Spinal cord (tissue), 10 donors: ENCODE measurements around the gene PRTN3. TPM values are rescaled to one million over a fixed set of nuclear protein-coding genes. Genes with fewer than 3 reads are reported as not detected.
A peak's percentile ranks its signal among the peaks of the same experiment; 100 is the strongest.

Experiments
- DNase-seq, 6 donors: peaks; one replicate each; pipeline versions ENCODE4 v3.0.0 to v3.0.0-alpha.2; 2013 to 2015; ENCODE audit warnings: low spot score in 6 of 6, low read depth in 4 of 6
- H3K27ac ChIP-seq: one replicate; pipeline ENCODE4 v1.5.1; 2013; ENCODE audit warnings: low read depth, low read length, control low read depth
- H3K27me3 ChIP-seq: one replicate; pipeline ENCODE4 v1.6.1; 2013; ENCODE audit warnings: low read length; ENCODE audit not compliant: control insufficient read depth, insufficient read depth
- H3K36me3 ChIP-seq: one replicate; pipeline ENCODE4 v1.6.1; 2013; ENCODE audit warnings: low read length; ENCODE audit not compliant: control insufficient read depth, insufficient read depth
- H3K4me1 ChIP-seq: one replicate; pipeline ENCODE4 v1.6.1; 2013; ENCODE audit warnings: low read length; ENCODE audit not compliant: control insufficient read depth, insufficient read depth
- H3K4me3 ChIP-seq: one replicate; pipeline ENCODE4 v1.5.1; 2013; ENCODE audit warnings: low read depth, low read length, control low read depth
- H3K9me3 ChIP-seq: one replicate; pipeline ENCODE4 v1.6.1; 2013; ENCODE audit warnings: low read length; ENCODE audit not compliant: control insufficient read depth, insufficient read depth
- WGBS: methylation state at CpG from one replicate; pipeline ENCODE4 v1.1.5; 2013; ENCODE audit warnings: missing lambda C conversion rate; ENCODE audit not compliant: insufficient coverage; 5-methylcytosine and 5-hydroxymethylcytosine counted together
- polyA plus RNA-seq, 2 donors: library from polyadenylated mRNA; unstranded; fragments of 120-200 nt; gene quantifications; one replicate each; pipeline ENCODE4 v1.2.1, GENCODE V29; 2013; ENCODE audit not compliant: insufficient read length in 2 of 2
- total RNA-seq, 2 donors: library from RNA; depleted of rRNA in 1 of 2; stranded (reverse); fragments of 120-200 nt in 1 of 2; fragments of >200 nt in 1 of 2; gene quantifications; one replicate each; pipeline versions ENCODE4 v1.2.3 to v1.2.4, GENCODE V29; 2013 to 2014
- donor health status: healthy.

The PRTN3 gene
- total and polyA plus RNA-seq, 4 donors, result 0.41 to 37.1 (median 2.3) TPM

DNA sequence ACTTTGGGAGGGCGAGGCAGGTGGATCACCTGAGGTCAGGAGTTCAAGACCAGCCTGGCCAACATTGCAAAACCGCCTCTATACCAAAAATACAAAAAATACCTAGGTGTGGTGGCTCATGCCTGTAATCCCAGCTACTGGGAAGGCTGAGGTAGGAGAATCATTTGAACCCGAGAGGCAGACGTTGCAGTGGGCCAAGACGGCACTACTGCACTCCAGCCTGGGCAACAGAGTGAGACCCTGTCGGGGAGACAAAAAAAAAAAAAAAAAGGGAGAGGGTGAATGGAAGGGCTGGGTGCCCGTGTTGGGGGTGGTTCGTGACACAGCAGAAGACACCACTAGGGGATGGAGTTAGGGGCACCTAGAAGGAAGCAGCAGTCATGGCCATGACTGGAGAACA, 29.5 kb downstream of the PRTN3 start:
- H3K27ac ChIP-seq, result no peak overlapping the region
- no peak overlapping the region for H3K4me3 ChIP-seq
- H3K4me1 ChIP-seq, result peaks cover 27% of the 10 kb centered on the region
- H3K36me3 ChIP-seq, result peaks cover 94% of the 10 kb centered on the region
- no peak for DNase-seq
- 87% methylated on average over 4 of the region's 8 CpGs for WGBS
- no peaks in the 10 kb centered on the region for H3K27me3 ChIP-seq
- H3K9me3 ChIP-seq, result no peaks in the 10 kb centered on the region

DNA sequence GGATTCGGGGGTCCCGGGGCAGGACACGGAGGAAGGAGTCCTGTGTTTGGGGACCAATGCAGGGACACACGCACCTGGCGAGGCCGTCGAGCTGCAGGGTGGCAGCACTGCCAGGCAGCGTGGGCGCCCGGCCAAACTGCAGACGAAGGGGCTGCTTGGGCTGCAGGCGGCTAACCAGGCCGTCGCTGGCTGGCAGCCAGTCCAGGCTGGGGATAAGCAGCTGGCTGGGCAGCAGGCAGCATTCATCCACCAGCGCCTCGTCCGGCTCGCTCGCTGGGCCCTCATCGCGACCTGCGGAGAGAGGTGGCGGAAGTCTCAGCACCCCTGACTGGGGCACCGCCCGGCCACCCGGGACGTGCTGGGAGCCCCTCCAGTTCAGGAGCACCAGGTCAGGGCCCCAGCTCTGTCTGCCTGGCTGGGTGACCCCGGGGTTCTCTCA, 30.2 kb downstream of the PRTN3 start:
- Histone ChIP-seq H3K9me3 (no peaks in the 10 kb centered on the region), H3K4me1 (peaks cover 27% of the 10 kb centered on the region), H3K27ac (no peak overlapping the region), H3K27me3 (no peaks in the 10 kb centered on the region), H3K4me3 (no peak overlapping the region), H3K36me3 (peaks cover 94% of the 10 kb centered on the region)
- DNase-seq, result peak in 2 of 6 donors; percentile 86 to 89
- 28% methylated on average over 28 of the region's 28 CpGs for WGBS

DNA sequence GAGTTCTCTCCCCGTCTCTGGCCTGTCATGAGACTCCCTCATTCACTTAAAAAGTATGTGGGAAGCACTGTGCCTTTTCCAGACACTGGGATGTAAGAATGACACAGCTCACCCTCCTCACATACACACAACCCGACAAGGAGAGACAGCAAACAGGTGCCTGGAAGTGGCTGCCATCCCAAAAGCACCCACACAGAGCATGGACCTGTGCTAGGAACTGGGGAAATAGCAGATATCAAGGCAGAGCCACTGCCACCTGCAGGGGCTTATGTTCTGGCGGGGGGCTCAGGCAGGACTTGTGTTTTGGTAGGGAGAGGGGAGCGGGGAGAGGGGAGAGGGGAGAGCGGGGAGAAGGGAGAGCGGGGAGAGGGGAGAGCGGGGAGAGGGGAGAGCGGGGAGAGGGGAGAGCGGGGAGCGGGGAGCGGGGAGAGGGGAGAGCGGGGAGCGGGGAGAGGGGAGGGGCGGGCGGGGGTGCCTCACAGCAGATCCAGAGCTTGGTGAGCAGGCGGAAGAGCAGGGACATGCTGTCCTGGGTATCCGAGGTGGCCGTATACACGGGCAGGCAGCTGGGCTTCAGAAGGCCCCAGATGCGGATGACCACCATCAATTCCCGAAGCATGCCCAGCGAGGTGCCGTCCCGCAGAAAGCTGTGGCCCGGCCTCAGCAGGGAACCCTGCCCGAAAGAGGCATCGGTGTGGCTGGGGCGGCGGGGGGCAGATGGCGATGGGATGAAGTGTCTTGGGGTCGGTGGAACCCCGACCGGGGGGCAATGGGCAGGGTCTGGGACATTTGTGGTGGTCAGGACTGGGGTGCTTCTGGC, 30.9 kb downstream of the PRTN3 start:
- WGBS, result 89% methylated on average over 18 of the region's 33 CpGs
- H3K4me3 ChIP-seq, result no peak overlapping the region
- DNase-seq, result no peak

DNA sequence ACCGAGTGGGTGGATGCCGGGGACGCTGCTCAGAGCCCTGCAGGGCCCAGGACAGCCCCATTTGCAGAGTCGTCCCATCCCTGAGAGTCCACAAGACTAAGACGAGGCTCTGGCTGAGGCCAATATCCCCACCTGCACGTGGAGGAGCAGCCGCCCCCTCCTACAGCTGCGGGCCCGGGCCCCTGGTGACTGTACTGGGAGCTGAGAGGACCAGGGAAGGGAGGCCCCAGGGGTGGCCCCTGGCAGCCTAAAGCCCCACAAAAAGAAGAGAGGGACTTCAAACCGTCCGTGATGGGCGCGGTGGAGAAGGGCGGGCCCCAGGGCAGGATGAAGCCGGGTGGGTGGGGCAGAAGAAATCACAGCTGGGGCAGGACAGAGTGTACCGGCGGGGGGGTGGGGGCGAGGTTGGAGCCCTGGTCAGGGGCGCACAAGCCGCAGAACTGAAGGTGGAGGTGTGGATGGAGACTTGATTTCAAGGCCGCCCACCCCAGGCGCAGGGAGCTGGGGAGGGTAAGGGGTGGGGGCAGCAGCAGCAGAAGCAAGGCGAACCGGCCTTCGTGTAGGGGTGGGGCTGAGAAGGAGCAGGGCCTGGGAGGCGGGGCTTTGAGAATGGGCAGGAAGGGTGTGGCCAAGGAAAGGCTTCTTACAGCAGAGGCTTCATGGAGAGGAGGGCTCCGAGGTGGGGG, 31.6 kb downstream of the PRTN3 start:
- no peak overlapping the region for H3K4me3 ChIP-seq
- no peaks in the 10 kb centered on the region for H3K9me3 ChIP-seq
- H3K27me3 ChIP-seq, result no peaks in the 10 kb centered on the region
- DNase-seq, result peak in 1 of 6 donors; percentile 46
- H3K4me1 ChIP-seq, result peaks cover 20% of the 10 kb centered on the region
- no peak overlapping the region for H3K27ac ChIP-seq
- peaks cover 97% of the 10 kb centered on the region for H3K36me3 ChIP-seq
- 88% methylated on average over 22 of the region's 27 CpGs for WGBS

More for the DNA sequence above, 30.9 kb downstream of the PRTN3 start:
- no peak overlapping the region for H3K27ac ChIP-seq
- H3K4me1 ChIP-seq, result peaks cover 27% of the 10 kb centered on the region
- H3K36me3 ChIP-seq, result peaks cover 97% of the 10 kb centered on the region
- H3K9me3 ChIP-seq, result no peaks in the 10 kb centered on the region
- no peaks in the 10 kb centered on the region for H3K27me3 ChIP-seq

GRCh38 chr19:873084-873483, 32.3 kb downstream of the PRTN3 start:
- Histone ChIP-seq H3K4me1 (peaks cover 15% of the 10 kb centered on the region), H3K9me3 (no peaks in the 10 kb centered on the region), H3K27ac (no peak overlapping the region), H3K4me3 (no peak overlapping the region), H3K36me3 (peaks cover 97% of the 10 kb centered on the region), H3K27me3 (no peaks in the 10 kb centered on the region)
- DNase-seq, result no peak
- WGBS, result 96% methylated on average over 6 of the region's 13 CpGs

GRCh38 chr19:873561-874041, 32.8 kb downstream of the PRTN3 start:
- Histone ChIP-seq H3K4me1 (peaks cover 10% of the 10 kb centered on the region), H3K36me3 (peaks cover 97% of the 10 kb centered on the region), H3K4me3 (no peak overlapping the region), H3K27ac (no peak overlapping the region), H3K27me3 (no peaks in the 10 kb centered on the region), H3K9me3 (no peaks in the 10 kb centered on the region)
- no peak for DNase-seq
- 93% methylated on average over 22 of the region's 22 CpGs for WGBS

- DNase-seq, result no peak
- Histone ChIP-seq H3K36me3 (peaks cover 97% of the 10 kb centered on the region), H3K27me3 (no peaks in the 10 kb centered on the region), H3K27ac (no peak overlapping the region), H3K9me3 (no peaks in the 10 kb centered on the region), H3K4me1 (peaks cover 10% of the 10 kb centered on the region), H3K4me3 (no peak overlapping the region)
- 96% methylated on average over 24 of the region's 28 CpGs for WGBS
Measured at GRCh38 chr19:875265-875879, 34.6 kb downstream of the PRTN3 start.

GRCh38 chr19:876089-876488, 35.3 kb downstream of the PRTN3 start:
- Histone ChIP-seq H3K27me3 (no peaks in the 10 kb centered on the region), H3K9me3 (no peaks in the 10 kb centered on the region), H3K27ac (no peak overlapping the region), H3K4me1 (peaks cover 4% of the 10 kb centered on the region), H3K36me3 (peaks cover 97% of the 10 kb centered on the region), H3K4me3 (no peak overlapping the region)
- DNase-seq, result no peak
- WGBS, result 80% methylated on average over 16 of the region's 18 CpGs

DNA sequence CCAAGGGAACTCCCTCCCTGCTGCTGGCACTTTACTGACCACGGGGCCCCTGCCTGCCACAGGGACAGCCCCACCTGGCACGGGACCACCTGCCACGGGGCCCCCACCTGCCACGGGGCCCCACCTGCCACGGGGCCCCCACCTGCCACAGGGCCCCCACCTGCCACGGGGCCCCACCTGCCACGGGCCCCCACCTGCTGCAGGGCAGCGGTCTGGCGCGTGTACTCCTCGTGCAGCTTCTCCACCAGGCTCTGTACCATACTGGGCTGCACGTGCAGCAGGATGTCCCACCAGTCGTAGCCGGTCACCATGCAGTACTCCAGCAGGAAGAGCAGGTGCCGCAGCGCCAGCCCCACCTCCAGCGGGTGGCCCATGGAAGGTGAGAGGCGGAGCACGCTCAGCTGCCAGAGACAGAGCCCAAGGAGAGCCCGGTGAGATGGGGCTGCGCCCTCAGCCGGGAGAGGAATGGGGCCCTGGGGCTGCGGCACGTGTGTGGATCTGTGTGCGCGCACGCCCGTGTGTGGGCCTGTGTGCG, 36.0 kb downstream of the PRTN3 start:
- no peaks in the 10 kb centered on the region for H3K27me3 ChIP-seq
- 96% methylated on average over 28 of the region's 29 CpGs for whole genome bisulfite sequencing
- H3K27ac ChIP-seq, result no peak overlapping the region
- no peak overlapping the region for H3K4me3 ChIP-seq
- peaks cover 97% of the 10 kb centered on the region for H3K36me3 ChIP-seq
- DNase-seq, result no peak
- no peaks in the 10 kb centered on the region for H3K9me3 ChIP-seq
- H3K4me1 ChIP-seq, result no peaks in the 10 kb centered on the region
